GM23338 (cell line): ENCODE measurements around the gene AP2A2. TPM values are rescaled to one million over a fixed set of nuclear protein-coding genes. Genes with fewer than 3 reads are reported as not detected.
A peak's percentile ranks its signal among the peaks of the same experiment; 100 is the strongest.

Experiments used
- ATAC-seq: fragments of 200-7000 bp; cut with Tn5 transposase; 3 replicates; pipeline ENCODE4 v1.9.1; 2020
- DNase-seq: peaks from one replicate; pipeline ENCODE4 v3.0.0-alpha.2; 2015; ENCODE audit warnings: low spot score
- H2AFZ ChIP-seq: fragments of 200-600 bp; sonication (generic); 2 replicates; pipeline ENCODE4 v1.8.0; 2016; ENCODE audit warnings: antibody characterized with exemption, mild to moderate bottlenecking, moderate library complexity
- H3F3A ChIP-seq: fragments of 200-600 bp; sonication (generic); replicated peaks from 2 replicates; pipeline ENCODE4 v1.8.0; 2017; ENCODE audit warnings: antibody characterized with exemption, mixed run types, low read depth
- H3K27ac ChIP-seq: fragments of 200-600 bp; sonication (generic); 2 replicates; pipeline ENCODE4 v1.6.1; 2016; ENCODE audit warnings: low read depth
- H3K27me3 ChIP-seq: fragments of 200-600 bp; sonication (generic); 2 replicates; pipeline ENCODE4 v1.8.0; 2016; ENCODE audit warnings: mild to moderate bottlenecking, mixed run types, moderate library complexity; ENCODE audit not compliant: insufficient read depth
- H3K36me3 ChIP-seq: fragments of 200-600 bp; sonication (generic); 2 replicates; pipeline ENCODE4 v1.8.0; 2016; ENCODE audit warnings: mild to moderate bottlenecking; ENCODE audit not compliant: insufficient read depth
- H3K4me1 ChIP-seq: fragments of 200-600 bp; sonication (generic); 2 replicates; pipeline ENCODE4 v1.8.0; 2016; ENCODE audit warnings: mild to moderate bottlenecking, moderate library complexity; ENCODE audit not compliant: insufficient read depth
- H3K4me2 ChIP-seq: fragments of 200-600 bp; sonication (generic); 2 replicates; pipeline ENCODE4 v1.7.1; 2017; ENCODE audit warnings: mixed run types
- H3K4me3 ChIP-seq: fragments of 200-600 bp; sonication (generic); 2 replicates; pipeline ENCODE4 v1.6.1; 2016; ENCODE audit warnings: mixed run types
- H3K79me2 ChIP-seq: fragments of 200-600 bp; sonication (generic); replicated peaks from 2 replicates; pipeline ENCODE4 v1.8.0; 2017; ENCODE audit warnings: mild to moderate bottlenecking; ENCODE audit not compliant: insufficient read depth
- H3K9me2 ChIP-seq: fragments of 200-600 bp; sonication (generic); 2 replicates; pipeline ENCODE4 v1.8.0; 2017; ENCODE audit not compliant: insufficient read depth
- H4K20me1 ChIP-seq: fragments of 200-600 bp; sonication (generic); replicated peaks from 2 replicates; pipeline ENCODE4 v1.8.0; 2017; ENCODE audit warnings: mild to moderate bottlenecking; ENCODE audit not compliant: insufficient read depth
- H3K27ac Mint-ChIP-seq: 2 replicates; pipeline ENCODE4 v1.8.0; 2020; ENCODE audit warnings: inconsistent platforms, mild to moderate bottlenecking, moderate library complexity, mixed read lengths
- H3K27me3 Mint-ChIP-seq: 3 replicates; pipeline ENCODE4 v1.8.0; 2022; ENCODE audit warnings: low read depth, mild to moderate bottlenecking, moderate library complexity, mixed read lengths, inconsistent platforms; ENCODE audit not compliant: insufficient read depth, poor library complexity
- H3K36me3 Mint-ChIP-seq: 3 replicates; pipeline ENCODE4 v1.8.0; 2021; ENCODE audit warnings: low read depth, mild to moderate bottlenecking, inconsistent platforms, moderate library complexity, mixed read lengths
- H3K4me1 Mint-ChIP-seq: 3 replicates; pipeline ENCODE4 v1.8.0; 2020; ENCODE audit warnings: mild to moderate bottlenecking, inconsistent platforms, mixed read lengths
- H3K4me3 Mint-ChIP-seq: 3 replicates; pipeline ENCODE4 v1.8.0; 2021; ENCODE audit warnings: moderate library complexity, mild to moderate bottlenecking, inconsistent platforms, mixed read lengths
- H3K9me3 Mint-ChIP-seq: 3 replicates; pipeline ENCODE4 v1.8.0; 2020; ENCODE audit warnings: moderate library complexity, mild to moderate bottlenecking, inconsistent platforms, mixed read lengths
- CREB1 ChIP-seq: fragments of 250-450 bp; sonication (Bioruptor Pico); IDR thresholded peaks from 2 replicates; pipeline ENCODE4 v1.5.0; 2020; ENCODE audit warnings: low read depth, mild to moderate bottlenecking, moderate library complexity
- EZH2 ChIP-seq: fragments of 200-600 bp; sonication (generic); IDR thresholded peaks from one replicate; pipeline ENCODE4 v1.8.0; 2017; ENCODE audit warnings: antibody characterized with exemption, mild to moderate bottlenecking, low read depth; ENCODE audit not compliant: unreplicated experiment
- NANOG ChIP-seq: IDR thresholded peaks from 2 replicates; pipeline ENCODE4 v1.6.1; 2016; ENCODE audit warnings: antibody characterized with exemption, borderline replicate concordance
- POLR2AphosphoS5 ChIP-seq: IDR thresholded peaks from 2 replicates; pipeline ENCODE4 v1.6.1; 2016; ENCODE audit warnings: antibody characterized with exemption, low read depth
- STAT1 ChIP-seq: IDR thresholded peaks from one replicate; pipeline ENCODE4 v1.6.1; 2016; ENCODE audit warnings: antibody characterized with exemption; ENCODE audit not compliant: unreplicated experiment
- ZNF114 ChIP-seq: fragments of 250-450 bp; sonication (Bioruptor Pico); IDR thresholded peaks from 2 replicates; pipeline ENCODE4 v1.5.0; 2020; ENCODE audit warnings: mild to moderate bottlenecking, moderate library complexity
- polyA plus RNA-seq: library from polyadenylated mRNA; unstranded; fragments of >200 nt; fragmentation: Nextera tagmentation; extraction: Ambion mirVana; gene quantifications from 2 replicates; pipeline ENCODE4 v1.2.1, GENCODE V29; 2016
- total RNA-seq: library from RNA; depleted of rRNA; stranded (reverse); fragments of >200 nt; shearing (Covaris generic); gene quantifications from 2 replicates; pipeline ENCODE4 v1.2.3, GENCODE V29; 2014
- TF ChIP-seq, protein P1 (sequence below): fragments of 250-450 bp; sonication (Bioruptor Pico); IDR thresholded peaks from 2 replicates; pipeline ENCODE4 v1.5.0; 2020; ENCODE audit warnings: mild to moderate bottlenecking, moderate library complexity
- TF ChIP-seq, protein P2 (sequence below): IDR thresholded peaks from 2 replicates; pipeline ENCODE4 v1.6.1; 2016; ENCODE audit warnings: antibody characterized with exemption

The AP2A2 gene
- total and polyA plus RNA-seq, 2 experiments from 2014 or later, result 23.7 to 47.5 TPM

- H3K27ac Mint-ChIP-seq, result no peak overlapping the region
- H3K36me3 ChIP-seq, result peaks cover 11% of the 10 kb centered on the region; the same call in 1 of the 2 replicates
- peak; percentile 18; the same call in 2 of the 3 replicates for ATAC-seq
Measured at GRCh38 chr11:1008001-1008802, 82.5 kb downstream of the AP2A2 start.

More at GRCh38 chr11:1008001-1008802, 82.5 kb downstream of the AP2A2 start:
- no peak for TF ChIP-seq ZNF114 (CRISPR knock-in tag)
- TF ChIP-seq, protein P1, sequence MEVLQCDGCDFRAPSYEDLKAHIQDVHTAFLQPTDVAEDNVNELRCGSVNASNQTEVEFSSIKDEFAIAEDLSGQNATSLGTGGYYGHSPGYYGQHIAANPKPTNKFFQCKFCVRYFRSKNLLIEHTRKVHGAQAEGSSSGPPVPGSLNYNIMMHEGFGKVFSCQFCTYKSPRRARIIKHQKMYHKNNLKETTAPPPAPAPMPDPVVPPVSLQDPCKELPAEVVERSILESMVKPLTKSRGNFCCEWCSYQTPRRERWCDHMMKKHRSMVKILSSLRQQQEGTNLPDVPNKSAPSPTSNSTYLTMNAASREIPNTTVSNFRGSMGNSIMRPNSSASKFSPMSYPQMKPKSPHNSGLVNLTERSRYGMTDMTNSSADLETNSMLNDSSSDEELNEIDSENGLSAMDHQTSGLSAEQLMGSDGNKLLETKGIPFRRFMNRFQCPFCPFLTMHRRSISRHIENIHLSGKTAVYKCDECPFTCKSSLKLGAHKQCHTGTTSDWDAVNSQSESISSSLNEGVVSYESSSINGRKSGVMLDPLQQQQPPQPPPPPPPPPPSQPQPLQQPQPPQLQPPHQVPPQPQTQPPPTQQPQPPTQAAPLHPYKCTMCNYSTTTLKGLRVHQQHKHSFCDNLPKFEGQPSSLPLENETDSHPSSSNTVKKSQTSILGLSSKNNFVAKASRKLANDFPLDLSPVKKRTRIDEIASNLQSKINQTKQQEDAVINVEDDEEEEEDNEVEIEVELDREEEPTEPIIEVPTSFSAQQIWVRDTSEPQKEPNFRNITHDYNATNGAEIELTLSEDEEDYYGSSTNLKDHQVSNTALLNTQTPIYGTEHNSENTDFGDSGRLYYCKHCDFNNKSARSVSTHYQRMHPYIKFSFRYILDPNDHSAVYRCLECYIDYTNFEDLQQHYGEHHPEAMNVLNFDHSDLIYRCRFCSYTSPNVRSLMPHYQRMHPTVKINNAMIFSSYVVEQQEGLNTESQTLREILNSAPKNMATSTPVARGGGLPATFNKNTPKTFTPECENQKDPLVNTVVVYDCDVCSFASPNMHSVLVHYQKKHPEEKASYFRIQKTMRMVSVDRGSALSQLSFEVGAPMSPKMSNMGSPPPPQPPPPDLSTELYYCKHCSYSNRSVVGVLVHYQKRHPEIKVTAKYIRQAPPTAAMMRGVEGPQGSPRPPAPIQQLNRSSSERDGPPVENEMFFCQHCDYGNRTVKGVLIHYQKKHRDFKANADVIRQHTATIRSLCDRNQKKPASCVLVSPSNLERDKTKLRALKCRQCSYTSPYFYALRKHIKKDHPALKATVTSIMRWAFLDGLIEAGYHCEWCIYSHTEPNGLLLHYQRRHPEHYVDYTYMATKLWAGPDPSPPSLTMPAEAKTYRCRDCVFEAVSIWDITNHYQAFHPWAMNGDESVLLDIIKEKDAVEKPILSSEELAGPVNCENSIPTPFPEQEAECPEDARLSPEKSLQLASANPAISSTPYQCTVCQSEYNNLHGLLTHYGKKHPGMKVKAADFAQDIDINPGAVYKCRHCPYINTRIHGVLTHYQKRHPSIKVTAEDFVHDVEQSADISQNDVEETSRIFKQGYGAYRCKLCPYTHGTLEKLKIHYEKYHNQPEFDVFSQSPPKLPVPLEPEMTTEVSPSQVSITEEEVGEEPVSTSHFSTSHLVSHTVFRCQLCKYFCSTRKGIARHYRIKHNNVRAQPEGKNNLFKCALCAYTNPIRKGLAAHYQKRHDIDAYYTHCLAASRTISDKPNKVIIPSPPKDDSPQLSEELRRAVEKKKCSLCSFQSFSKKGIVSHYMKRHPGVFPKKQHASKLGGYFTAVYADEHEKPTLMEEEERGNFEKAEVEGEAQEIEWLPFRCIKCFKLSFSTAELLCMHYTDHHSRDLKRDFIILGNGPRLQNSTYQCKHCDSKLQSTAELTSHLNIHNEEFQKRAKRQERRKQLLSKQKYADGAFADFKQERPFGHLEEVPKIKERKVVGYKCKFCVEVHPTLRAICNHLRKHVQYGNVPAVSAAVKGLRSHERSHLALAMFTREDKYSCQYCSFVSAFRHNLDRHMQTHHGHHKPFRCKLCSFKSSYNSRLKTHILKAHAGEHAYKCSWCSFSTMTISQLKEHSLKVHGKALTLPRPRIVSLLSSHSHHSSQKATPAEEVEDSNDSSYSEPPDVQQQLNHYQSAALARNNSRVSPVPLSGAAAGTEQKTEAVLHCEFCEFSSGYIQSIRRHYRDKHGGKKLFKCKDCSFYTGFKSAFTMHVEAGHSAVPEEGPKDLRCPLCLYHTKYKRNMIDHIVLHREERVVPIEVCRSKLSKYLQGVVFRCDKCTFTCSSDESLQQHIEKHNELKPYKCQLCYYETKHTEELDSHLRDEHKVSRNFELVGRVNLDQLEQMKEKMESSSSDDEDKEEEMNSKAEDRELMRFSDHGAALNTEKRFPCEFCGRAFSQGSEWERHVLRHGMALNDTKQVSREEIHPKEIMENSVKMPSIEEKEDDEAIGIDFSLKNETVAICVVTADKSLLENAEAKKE, result no peak
- no peak for TF ChIP-seq POLR2AphosphoS5
- TF ChIP-seq, protein P2, sequence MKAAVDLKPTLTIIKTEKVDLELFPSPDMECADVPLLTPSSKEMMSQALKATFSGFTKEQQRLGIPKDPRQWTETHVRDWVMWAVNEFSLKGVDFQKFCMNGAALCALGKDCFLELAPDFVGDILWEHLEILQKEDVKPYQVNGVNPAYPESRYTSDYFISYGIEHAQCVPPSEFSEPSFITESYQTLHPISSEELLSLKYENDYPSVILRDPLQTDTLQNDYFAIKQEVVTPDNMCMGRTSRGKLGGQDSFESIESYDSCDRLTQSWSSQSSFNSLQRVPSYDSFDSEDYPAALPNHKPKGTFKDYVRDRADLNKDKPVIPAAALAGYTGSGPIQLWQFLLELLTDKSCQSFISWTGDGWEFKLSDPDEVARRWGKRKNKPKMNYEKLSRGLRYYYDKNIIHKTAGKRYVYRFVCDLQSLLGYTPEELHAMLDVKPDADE, result no peak
- no peak for TF ChIP-seq NANOG
- no peak for TF ChIP-seq CREB1 (CRISPR knock-in tag)
- no peak for TF ChIP-seq STAT1
- no peak for TF ChIP-seq EZH2
- Histone ChIP-seq H3K79me2 (no peaks in the 10 kb centered on the region), H3F3A (no peaks in the 10 kb centered on the region), H3K9me2 (no peaks in the 10 kb centered on the region), H3K4me1 (no peaks in the 10 kb centered on the region), H3K27me3 (no peaks in the 10 kb centered on the region), H3K4me3 (no peak overlapping the region), H3K4me2 (no peak overlapping the region), H3K27ac (no peak overlapping the region), H4K20me1 (peaks cover 12% of the 10 kb centered on the region), H2AFZ (no peak overlapping the region)
- Mint-ChIP-seq H3K4me1 (no peaks in the 10 kb centered on the region; the same call in 2 of the 3 replicates), H3K4me3 (no peak overlapping the region), H3K36me3 (peaks cover 42% of the 10 kb centered on the region), H3K27me3 (peaks cover 7% of the 10 kb centered on the region), H3K9me3 (no peaks in the 10 kb centered on the region; the same call in 2 of the 3 replicates)
- no peak for DNase-seq
